AG09319 (cell line): ENCODE measurements around the gene TTLL8.
"Not testable (repeated sequence)": the region's sequence is repeated elsewhere in the genome, so short reads cannot be mapped to it uniquely, and the experiment has no call there.

Experiments
- DNase-seq: peaks from one replicate; pipeline ENCODE4 v3.0.0-alpha.2; 2010; ENCODE audit warnings: low read depth; ENCODE audit errors: extremely low read depth
- TF ChIP-seq, protein P1 (sequence below): IDR thresholded peaks from 2 replicates; pipeline ENCODE4 v1.5.1; 2011; ENCODE audit warnings: low read depth, mild to moderate bottlenecking, inconsistent platforms, low read length, moderate library complexity

Gene TTLL8

GRCh38 chr22:49993649-49994360 is 64.3 kb downstream of the TTLL8 start:
- DNase-seq = no peak
- TF ChIP-seq, protein P1, sequence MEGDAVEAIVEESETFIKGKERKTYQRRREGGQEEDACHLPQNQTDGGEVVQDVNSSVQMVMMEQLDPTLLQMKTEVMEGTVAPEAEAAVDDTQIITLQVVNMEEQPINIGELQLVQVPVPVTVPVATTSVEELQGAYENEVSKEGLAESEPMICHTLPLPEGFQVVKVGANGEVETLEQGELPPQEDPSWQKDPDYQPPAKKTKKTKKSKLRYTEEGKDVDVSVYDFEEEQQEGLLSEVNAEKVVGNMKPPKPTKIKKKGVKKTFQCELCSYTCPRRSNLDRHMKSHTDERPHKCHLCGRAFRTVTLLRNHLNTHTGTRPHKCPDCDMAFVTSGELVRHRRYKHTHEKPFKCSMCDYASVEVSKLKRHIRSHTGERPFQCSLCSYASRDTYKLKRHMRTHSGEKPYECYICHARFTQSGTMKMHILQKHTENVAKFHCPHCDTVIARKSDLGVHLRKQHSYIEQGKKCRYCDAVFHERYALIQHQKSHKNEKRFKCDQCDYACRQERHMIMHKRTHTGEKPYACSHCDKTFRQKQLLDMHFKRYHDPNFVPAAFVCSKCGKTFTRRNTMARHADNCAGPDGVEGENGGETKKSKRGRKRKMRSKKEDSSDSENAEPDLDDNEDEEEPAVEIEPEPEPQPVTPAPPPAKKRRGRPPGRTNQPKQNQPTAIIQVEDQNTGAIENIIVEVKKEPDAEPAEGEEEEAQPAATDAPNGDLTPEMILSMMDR = no peak

- TF ChIP-seq, protein P1 = peak; percentile 81
- DNase-seq = no peak
These were observed 65.0 kb downstream of the TTLL8 start for GRCh38 chr22:49992921-49993648.

DNA sequence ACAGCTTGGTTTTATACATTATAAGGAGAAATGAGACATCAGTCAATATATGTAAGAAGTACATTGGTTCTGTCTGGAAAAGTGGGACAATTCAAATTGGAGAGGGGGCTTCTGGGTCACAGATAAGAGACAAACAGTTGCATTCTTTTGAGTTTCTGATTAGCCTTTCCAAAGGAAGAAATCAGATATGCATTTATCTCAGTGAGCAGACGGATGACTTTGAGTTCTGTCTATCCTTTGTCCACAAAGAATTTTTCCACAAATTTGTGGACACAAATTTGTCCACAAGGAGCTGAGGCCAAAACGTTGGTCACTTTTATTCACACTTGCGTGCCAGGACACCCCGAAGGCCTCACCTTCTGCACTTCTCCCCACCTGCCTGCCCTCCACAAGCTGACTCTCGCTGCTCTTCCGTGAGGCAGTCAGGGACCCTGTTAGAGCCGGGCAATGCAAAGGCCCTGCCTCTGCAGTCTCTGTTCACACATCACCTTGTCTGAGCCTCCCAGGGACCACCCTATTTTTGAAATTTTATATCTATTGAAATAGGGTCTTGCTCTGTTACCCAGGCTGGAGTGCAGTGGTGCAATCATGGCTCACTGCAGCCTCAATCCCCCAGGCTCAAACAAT is 66.1 kb downstream of the TTLL8 start:
- no peak for DNase-seq
- TF ChIP-seq, protein P1 = no peak

DNA sequence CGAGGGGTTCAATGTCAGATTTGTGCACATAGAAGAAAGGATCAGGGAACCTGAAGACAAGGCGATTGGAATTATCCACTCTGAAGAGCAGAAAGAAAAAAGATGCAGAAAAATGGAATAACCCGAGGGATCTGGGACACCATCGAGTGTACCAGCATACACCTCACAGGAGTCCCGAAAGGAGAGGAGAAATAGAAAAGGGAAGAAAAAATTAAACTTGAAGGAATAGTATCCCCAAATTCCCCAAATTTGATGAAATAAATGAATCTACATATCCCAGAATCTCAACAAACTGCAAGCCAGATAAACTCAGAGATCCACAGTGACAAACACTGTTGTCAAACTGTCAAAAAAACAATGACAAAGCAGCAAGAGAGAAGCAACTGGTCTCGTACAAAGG is 66.9 kb downstream of the TTLL8 start:
- TF ChIP-seq, protein P1 = no peak
- DNase-seq = no peak

DNA sequence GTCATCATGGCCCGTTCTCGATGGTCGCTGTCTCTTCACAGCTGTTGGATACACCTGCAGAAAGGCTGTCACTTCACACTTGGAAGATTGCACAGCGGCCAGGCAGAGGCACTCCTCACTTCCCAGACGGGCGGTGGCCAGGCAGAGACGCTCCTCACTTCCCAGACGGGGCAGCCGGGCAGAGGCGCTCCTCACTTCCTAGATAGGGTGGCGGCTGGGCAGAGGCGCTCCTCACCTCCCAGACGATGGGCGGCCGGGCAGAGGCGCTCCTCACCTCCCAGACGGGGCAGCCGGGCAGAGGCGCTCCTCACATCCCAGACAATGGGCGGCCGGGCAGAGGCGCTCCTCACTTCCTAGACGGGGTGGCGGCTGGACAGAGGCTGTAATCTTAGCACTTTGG is 68.3 kb downstream of the TTLL8 start:
- not testable (repeated sequence) for DNase-seq

GRCh38 chr22:49986325-49986724 is 71.8 kb downstream of the TTLL8 start:
- no peak for DNase-seq
- TF ChIP-seq, protein P1 = no peak

GRCh38 chr22:49983148-49984042 is 74.7 kb downstream of the TTLL8 start:
- TF ChIP-seq, protein P1 = peak; percentile 30
- no peak for DNase-seq

DNA sequence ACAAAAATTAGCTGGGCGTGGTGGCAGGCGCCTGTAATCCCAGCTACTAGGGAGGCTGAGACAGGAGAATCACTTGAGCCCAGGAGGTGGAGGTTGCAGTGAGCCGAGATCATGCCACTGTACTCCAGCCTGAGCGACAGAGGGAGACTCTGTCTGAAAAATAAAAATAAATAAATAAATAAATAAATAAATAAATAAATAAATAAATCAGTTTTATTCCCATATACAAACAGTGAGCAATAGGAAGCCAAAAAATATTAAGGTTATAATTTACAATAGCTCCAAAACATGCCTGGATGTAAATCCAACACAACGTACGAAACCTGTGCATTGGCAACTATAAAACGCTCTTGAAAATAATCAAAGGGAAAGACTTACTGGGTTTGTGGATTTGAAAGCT is 76.3 kb downstream of the TTLL8 start:
- DNase-seq = not testable (repeated sequence)
